Esophagus muscularis mucosa (tissue), 4 donors: ENCODE measurements around the gene FAM181A. TPM values are rescaled to one million over a fixed set of nuclear protein-coding genes. Genes with fewer than 3 reads are reported as not detected.

ENCODE experiments used
- DNase-seq: peaks from one replicate; pipeline ENCODE4 v3.0.0-alpha.2; 2017; ENCODE audit errors: extremely low spot score
- H3K27ac ChIP-seq, 4 donors: fragments of 200-600 bp; sonication (generic); replicated peaks in 1 of 4; 1 replicate in 3 of 4; 2 replicates in 1 of 4; pipeline ENCODE4 v1.5.1; 2016 to 2019; ENCODE audit warnings: mild to moderate bottlenecking in 1 of 4
- H3K27me3 ChIP-seq, 4 donors: fragments of 200-600 bp; sonication (generic); one replicate each; pipeline versions ENCODE4 v1.5.1 to v1.6.0; 2016 to 2019
- H3K36me3 ChIP-seq, 4 donors: fragments of 200-600 bp; sonication (generic); one replicate each; pipeline ENCODE4 v1.5.1; 2016 to 2019
- H3K4me1 ChIP-seq, 4 donors: fragments of 200-600 bp; sonication (generic); one replicate each; pipeline ENCODE4 v1.5.1; 2016 to 2019
- H3K4me3 ChIP-seq, 4 donors: fragments of 200-600 bp; sonication (generic); 1 replicate in 2 of 4; 2 replicates in 2 of 4; pipeline ENCODE4 v1.5.1; 2016 to 2019; ENCODE audit warnings: mild to moderate bottlenecking in 4 of 4, moderate library complexity in 1 of 4
- H3K9me3 ChIP-seq, 4 donors: fragments of 200-600 bp; sonication (generic); 1 replicate in 3 of 4; 2 replicates in 1 of 4; pipeline ENCODE4 v1.5.1; 2016 to 2019
- EP300 ChIP-seq: sonication (generic); formaldehyde crosslinking; IDR thresholded peaks from one replicate; pipeline ENCODE4 v1.6.1; 2017; ENCODE audit warnings: antibody characterized with exemption
- POLR2A ChIP-seq: fragments of 450-650 bp; IDR thresholded peaks from one replicate; pipeline ENCODE4 v1.6.1; 2017; ENCODE audit warnings: antibody characterized with exemption, moderate library complexity, mild to moderate bottlenecking, low read depth
- POLR2AphosphoS5 ChIP-seq, 2 donors: sonication (generic); formaldehyde crosslinking; IDR thresholded peaks; one replicate each; pipeline ENCODE4 v1.6.1; 2017; ENCODE audit warnings: antibody characterized with exemption in 2 of 2
- WGBS: methylation state at CpG from one replicate; pipeline ENCODE4 v1.1.5; 2018; 5-methylcytosine and 5-hydroxymethylcytosine counted together
- intact Hi-C: fragments of 100-400 bp; cut with DNase I; formaldehyde crosslinking; loops from one replicate; pipeline ENCODE4 v1.15.1; 2023
- total RNA-seq, 4 donors: library from RNA; depleted of rRNA; stranded (reverse); fragments of >200 nt; gene quantifications; one replicate each; pipeline versions ENCODE4 v1.1.0 to v1.2.1, GENCODE V29; 2016
- TF ChIP-seq, protein P1 (sequence below), 3 experiments: fragments of 200-600 bp in 2 of 3; fragments of 450-650 bp in 1 of 3; sonication (generic) in 2 of 3; IDR thresholded peaks; one replicate each; pipeline ENCODE4 v1.5.1; 2017 to 2019; ENCODE audit warnings: antibody characterized with exemption in 3 of 3, mild to moderate bottlenecking in 2 of 3, moderate library complexity in 1 of 3

Gene FAM181A
- total RNA-seq, 4 donors from 2014 or later, result not detected

DNA sequence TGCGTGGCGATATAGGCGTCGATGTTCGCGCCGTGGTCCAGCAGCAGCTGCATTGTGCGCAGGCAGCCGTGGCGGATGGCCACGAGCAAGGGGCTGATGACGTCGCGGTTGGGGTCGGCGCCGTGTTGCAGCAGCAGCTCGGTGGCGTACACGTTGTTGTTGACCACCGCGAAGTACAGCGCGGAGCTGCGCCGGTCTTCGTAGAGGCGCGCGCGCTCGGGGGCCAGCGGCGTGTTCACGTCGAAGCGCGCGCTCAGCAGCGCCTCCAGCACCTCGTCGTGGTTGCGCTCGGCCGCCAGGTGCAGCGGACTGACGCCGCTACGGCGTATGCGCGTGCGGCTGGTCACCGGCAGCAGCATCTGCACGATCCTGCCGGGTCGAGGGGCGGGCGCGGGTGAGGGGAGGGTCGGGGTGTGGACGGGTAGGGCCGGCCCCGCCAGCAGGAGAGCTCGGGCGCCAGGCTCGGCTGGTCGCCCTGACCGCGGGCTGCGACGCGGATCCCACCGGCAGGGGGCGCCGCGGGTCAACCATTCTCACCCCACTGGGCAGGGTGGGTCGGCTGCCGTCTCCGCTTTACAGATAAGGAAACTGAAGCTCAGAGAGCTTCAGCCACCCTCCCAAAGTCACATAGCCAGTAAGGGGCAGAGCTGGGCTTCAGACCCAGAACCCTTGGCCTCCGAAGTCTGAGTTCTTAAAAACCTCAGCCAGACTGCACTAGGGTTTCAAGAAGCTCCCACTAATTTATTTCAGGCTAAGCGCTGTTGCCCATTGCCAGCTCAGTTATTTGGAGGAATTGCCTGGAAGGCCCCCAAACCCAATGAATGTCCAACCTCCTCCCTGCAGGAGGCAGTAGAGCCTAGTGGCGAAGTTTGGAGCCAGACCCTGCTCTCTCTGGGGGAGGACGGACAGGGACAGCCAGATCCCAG, 12.4 kb downstream of the FAM181A start:
- 29% methylated on average over 13 of the region's 84 CpGs for WGBS
- Histone ChIP-seq H3K27ac (peak overlapping the region; percentile 80 to 94 (median 88)), H3K4me1 (peaks cover 10 to 84% (median 79%) of the 10 kb centered on the region in 4 donors), H3K9me3 (no peaks in the 10 kb centered on the region), H3K27me3 (peaks cover 0 to 10% (median 0%) of the 10 kb centered on the region in 4 donors), H3K4me3 (peak overlapping the region; percentile 30 to 55 (median 38)), H3K36me3 (peaks cover 11 to 63% (median 41%) of the 10 kb centered on the region in 4 donors)
- peak; percentile 93 for DNase-seq
- TF ChIP-seq, protein P1, sequence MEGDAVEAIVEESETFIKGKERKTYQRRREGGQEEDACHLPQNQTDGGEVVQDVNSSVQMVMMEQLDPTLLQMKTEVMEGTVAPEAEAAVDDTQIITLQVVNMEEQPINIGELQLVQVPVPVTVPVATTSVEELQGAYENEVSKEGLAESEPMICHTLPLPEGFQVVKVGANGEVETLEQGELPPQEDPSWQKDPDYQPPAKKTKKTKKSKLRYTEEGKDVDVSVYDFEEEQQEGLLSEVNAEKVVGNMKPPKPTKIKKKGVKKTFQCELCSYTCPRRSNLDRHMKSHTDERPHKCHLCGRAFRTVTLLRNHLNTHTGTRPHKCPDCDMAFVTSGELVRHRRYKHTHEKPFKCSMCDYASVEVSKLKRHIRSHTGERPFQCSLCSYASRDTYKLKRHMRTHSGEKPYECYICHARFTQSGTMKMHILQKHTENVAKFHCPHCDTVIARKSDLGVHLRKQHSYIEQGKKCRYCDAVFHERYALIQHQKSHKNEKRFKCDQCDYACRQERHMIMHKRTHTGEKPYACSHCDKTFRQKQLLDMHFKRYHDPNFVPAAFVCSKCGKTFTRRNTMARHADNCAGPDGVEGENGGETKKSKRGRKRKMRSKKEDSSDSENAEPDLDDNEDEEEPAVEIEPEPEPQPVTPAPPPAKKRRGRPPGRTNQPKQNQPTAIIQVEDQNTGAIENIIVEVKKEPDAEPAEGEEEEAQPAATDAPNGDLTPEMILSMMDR (IDR thresholded peaks at IDR 0.05), result peak; percentile 79 to 95 (median 88)
- TF ChIP-seq POLR2AphosphoS5 (IDR thresholded peaks at IDR 0.05) (peak in 1 of 2 donors; percentile 5), POLR2A (no peak), EP300 (no peak)
- intact Hi-C loops, result loop anchor here (2.0 to 10.0 kb wide), 2 partner anchors 63 to 195 kb away; no protein-coding TSS in a partner anchor

GRCh38 chr14:93940437-93940836, 13.3 kb downstream of the FAM181A start:
- Histone ChIP-seq H3K27ac (peak overlapping the region; percentile 80 to 94 (median 88)), H3K27me3 (peaks cover 0 to 10% (median 0%) of the 10 kb centered on the region in 4 donors), H3K4me3 (no peak overlapping the region), H3K36me3 (peaks cover 6 to 56% (median 41%) of the 10 kb centered on the region in 4 donors), H3K9me3 (no peaks in the 10 kb centered on the region), H3K4me1 (peaks cover 19 to 84% (median 79%) of the 10 kb centered on the region in 4 donors)
- DNase-seq, result no peak
- 73% methylated on average over 5 of the region's 6 CpGs for WGBS
- intact Hi-C loops, result no loop called here
- TF ChIP-seq, protein P1 (IDR thresholded peaks at IDR 0.05), result no peak
- TF ChIP-seq EP300 (no peak), POLR2A (no peak), POLR2AphosphoS5 (IDR thresholded peaks at IDR 0.05) (no peak)

GRCh38 chr14:93941293-93941910, 14.3 kb downstream of the FAM181A start:
- no peaks in the 10 kb centered on the region for H3K9me3 ChIP-seq
- H3K36me3 ChIP-seq, result peaks cover 6 to 55% (median 42%) of the 10 kb centered on the region in 4 donors
- H3K4me1 ChIP-seq, result peaks cover 29 to 84% (median 78%) of the 10 kb centered on the region in 4 donors
- H3K27ac ChIP-seq, result peak overlapping the region; percentile 80 to 94 (median 88)
- intact Hi-C loops, result no loop called here
- no peak for DNase-seq
- TF ChIP-seq, protein P1 (IDR thresholded peaks at IDR 0.05), result no peak
- TF ChIP-seq POLR2A, result no peak
- no peak for TF ChIP-seq EP300
- TF ChIP-seq POLR2AphosphoS5 (IDR thresholded peaks at IDR 0.05), result peak in 1 of 2 donors; percentile 34
- WGBS, result 47% methylated on average over 16 of the region's 16 CpGs
- no peak overlapping the region for H3K4me3 ChIP-seq
- H3K27me3 ChIP-seq, result peaks cover 0 to 10% (median 0%) of the 10 kb centered on the region in 4 donors

GRCh38 chr14:93943052-93943451, 15.9 kb downstream of the FAM181A start:
- Histone ChIP-seq H3K27me3 (peaks cover 0 to 10% (median 0%) of the 10 kb centered on the region in 4 donors), H3K9me3 (no peaks in the 10 kb centered on the region), H3K4me1 (peaks cover 37 to 81% (median 76%) of the 10 kb centered on the region in 4 donors), H3K4me3 (no peak overlapping the region), H3K27ac (peak overlapping the region; percentile 80 to 94 (median 88)), H3K36me3 (peaks cover 12 to 51% (median 42%) of the 10 kb centered on the region in 4 donors)
- DNase-seq, result no peak
- TF ChIP-seq EP300, result no peak
- no peak for TF ChIP-seq POLR2A
- TF ChIP-seq, protein P1 (IDR thresholded peaks at IDR 0.05), result no peak
- no peak for TF ChIP-seq POLR2AphosphoS5 (IDR thresholded peaks at IDR 0.05)
- WGBS, result 82% methylated on average over 10 of the region's 10 CpGs
- intact Hi-C loops, result no loop called here
